Hepatic stellate cell (primary cell): ENCODE measurements around the gene PPP3R1.

Source experiments
- DNase-seq: peaks from one replicate; pipeline ENCODE4 v3.0.0; 2011; ENCODE audit warnings: low spot score

The PPP3R1 gene, protein sequence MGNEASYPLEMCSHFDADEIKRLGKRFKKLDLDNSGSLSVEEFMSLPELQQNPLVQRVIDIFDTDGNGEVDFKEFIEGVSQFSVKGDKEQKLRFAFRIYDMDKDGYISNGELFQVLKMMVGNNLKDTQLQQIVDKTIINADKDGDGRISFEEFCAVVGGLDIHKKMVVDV

DNA sequence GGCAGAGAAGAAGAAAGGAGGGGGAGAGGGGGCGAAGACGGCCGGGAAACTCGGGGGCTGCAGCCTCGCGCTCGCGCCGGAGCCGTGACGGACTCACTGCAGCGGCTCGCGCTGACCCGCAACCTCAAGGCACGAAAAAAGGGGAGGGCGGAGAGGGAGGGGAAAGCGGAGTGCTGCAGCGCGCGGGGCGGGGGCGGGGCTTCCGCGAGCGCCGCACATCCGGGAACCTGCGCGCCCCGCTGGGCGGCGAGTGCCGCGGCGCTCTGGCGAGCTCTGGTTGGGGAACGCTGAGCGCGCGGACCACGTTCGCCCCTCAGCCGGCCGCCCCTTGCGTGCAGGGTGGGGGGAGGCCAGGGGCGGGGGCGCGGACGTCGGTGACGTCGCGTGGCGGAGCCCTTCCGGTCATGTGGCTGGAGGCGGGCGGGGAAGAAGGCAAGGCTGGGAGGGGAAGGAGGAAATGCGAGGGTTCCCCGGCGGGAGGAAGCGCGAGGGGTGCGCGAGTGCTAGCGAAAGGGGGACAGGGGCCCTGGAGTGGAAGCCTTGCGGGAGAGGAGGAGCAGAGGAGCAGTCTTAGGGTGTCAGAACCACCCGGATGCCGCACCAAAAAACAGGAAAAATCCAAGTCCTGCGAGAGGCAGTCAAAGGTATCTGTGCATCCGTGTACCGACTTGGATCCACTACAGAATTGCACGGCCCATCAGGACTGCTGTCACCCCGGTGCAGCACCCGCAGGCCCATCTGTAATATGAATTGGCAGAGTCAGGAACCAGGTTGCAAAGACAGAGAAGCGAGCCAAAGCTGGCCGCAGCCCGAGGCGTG lies at the start of gene PPP3R1:
PPP3R1 (minus strand) TSS at position 133 of the 819 bp plus-strand sequence. CDS start 405 bp downstream, outside the sequence.
- peak; percentile 86 for DNase-seq

DNA sequence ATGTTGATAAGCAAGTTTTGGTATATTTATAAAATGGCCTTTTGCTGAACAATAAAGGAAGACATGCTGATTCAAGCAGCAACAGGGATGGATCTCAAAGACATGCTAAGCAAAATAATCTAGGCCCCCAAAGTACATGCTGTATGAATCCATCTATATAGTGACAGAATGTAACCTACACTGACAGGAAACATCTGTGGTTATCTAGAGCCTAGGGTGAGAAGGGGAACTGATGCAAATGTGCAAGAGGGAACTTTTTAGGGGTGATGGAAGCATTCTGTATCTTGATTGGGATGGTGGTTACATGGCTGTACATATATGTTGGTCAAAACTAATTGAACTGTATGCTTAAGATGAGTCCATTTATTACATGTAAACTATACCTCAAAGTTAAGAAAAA lies 43.2 kb upstream of the PPP3R1 start:
- no peak for DNase-seq

DNA sequence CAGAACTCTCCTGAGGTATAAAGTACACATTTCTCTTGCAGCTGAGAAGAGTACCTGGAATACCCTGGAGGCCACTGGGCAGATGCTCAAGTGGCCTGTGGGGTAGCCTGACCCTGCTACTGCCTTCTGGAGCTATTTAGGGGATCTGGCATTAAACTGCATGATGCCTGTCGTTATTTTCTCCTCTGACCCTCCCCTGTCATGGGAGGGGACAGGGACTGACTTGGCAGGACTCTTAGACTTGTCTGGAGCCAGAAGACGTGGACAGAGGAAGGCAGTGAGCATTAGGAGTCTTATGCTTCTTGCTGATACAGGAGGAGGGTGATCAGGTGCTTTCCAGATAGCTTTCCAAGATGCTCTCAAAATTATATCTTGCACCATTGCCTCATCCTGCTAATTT lies 42.6 kb upstream of the PPP3R1 start:
- DNase-seq: no peak

DNA sequence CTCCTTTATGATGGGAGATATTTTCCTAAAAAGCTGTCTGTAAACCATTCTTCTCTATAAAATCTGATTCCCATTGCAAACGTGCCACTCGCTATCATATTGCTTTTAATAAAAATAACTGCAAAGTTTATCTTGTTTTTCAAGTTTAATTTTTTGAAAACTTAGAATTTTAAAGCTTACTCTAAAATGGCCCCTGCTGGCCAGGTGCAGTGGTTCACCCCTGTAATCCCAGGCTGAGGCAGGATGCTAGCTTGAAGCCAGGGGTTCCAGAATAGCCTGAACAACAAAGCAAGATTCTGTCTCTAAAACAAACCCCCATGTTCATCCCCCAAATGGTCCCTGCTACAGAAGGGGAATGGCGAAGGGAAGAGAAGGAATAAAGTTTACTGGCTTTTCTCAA lies 41.9 kb upstream of the PPP3R1 start:
- no peak for DNase-seq

DNA sequence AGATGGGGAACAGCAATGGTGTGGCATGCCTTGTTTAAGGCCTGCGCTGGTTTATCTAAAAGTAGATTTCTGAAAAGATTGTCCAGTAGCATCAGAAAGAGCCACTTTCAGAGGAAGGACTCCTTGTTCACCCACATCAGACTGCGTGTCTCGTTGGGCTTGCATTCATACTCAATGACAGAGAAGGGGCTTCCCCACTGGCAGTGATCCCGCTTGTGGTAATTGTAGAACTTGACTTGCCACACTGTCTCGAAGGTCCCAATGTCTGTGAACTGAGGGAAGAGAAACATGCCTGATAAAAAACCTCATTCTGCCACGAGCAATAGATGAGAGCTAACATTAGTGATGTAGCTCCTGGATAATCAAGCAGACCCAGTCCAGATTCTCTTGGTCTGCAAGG lies 41.4 kb upstream of the PPP3R1 start:
- no peak for DNase-seq

DNA sequence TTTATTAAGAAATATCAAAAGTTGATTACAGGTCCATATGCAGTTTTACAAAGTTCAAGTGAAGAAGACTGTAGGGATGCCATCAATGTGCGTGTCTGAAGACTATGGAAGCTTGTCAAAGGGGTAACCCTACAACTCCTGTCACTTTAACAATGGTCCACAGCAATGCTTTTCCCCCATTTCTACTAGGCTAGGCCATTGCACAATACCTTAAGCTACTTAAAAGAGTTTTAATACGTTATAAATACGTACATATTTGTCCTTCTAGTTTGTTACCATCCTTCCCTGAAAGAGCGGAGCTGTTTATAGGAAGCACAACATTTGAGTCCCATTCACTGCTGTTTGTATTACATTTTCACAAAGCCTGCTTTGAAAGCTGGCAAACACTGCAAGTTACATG lies 40.7 kb upstream of the PPP3R1 start:
- no peak for DNase-seq

DNA sequence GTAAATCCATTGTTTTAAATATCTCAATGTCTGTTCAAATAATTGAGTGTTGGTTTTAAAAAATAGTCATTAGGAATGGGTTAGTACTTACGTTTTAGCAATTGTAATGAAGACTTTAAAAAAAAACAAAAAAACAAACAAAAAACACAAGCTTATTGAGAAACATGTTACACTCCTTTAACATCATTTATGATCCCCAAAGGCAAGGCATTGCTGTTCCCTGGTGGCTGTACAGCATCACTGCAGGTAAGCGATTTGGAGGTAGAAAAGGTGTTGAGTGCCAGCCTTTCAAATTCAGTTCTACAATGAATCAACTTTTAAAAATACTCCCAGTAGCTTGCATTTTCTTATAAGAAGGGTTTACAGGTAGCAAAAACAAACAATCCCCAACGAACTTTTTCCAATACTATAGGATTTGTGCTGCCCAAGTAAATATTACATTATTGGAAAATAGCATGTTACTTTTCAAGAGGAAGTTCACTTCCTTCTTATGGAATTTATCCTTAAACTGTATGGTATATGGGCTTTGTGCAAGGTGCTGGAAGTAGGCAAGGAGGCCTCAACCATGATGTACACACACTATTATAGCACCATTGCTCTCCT lies 39.9 kb upstream of the PPP3R1 start:
- DNase-seq: peak; percentile 12

DNA sequence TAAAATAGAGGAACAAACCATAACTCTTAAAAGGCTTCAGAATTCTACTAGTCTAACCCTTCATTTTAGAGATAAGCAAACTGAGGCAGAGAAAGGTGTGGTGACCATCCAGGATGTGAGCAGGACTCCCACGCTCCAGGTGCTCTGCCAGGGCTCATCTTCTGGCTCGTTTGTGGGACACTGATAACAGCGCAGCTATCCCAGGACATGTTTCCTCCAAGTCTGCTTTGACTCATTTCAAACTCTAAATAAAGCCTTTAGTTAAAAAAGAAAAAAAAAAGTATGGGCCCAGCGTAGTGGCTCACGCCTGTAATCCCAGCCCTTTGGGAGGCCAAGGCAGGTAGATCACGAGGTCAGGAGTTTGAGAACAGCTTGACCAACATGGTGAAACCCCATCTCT lies 39.0 kb upstream of the PPP3R1 start:
- no peak for DNase-seq

DNA sequence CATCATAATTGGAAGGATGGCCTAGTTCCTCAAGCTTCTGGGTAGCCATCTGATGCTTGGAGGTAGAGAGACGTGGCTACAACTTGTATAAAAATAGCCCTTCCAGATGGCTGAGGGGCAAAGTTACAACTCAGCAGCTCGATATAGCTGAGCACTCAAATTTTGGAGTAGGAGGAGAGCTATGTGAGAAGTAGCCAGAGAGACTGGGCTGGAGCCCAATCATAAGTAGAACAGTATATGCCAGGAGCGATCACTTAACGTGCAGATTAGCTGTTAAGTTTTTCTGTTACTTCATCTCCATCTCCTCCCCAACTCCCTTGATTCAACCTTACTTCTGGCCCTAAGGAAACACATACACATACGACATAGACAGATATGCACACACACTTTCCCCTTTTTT lies 38.6 kb upstream of the PPP3R1 start:
- no peak for DNase-seq

DNA sequence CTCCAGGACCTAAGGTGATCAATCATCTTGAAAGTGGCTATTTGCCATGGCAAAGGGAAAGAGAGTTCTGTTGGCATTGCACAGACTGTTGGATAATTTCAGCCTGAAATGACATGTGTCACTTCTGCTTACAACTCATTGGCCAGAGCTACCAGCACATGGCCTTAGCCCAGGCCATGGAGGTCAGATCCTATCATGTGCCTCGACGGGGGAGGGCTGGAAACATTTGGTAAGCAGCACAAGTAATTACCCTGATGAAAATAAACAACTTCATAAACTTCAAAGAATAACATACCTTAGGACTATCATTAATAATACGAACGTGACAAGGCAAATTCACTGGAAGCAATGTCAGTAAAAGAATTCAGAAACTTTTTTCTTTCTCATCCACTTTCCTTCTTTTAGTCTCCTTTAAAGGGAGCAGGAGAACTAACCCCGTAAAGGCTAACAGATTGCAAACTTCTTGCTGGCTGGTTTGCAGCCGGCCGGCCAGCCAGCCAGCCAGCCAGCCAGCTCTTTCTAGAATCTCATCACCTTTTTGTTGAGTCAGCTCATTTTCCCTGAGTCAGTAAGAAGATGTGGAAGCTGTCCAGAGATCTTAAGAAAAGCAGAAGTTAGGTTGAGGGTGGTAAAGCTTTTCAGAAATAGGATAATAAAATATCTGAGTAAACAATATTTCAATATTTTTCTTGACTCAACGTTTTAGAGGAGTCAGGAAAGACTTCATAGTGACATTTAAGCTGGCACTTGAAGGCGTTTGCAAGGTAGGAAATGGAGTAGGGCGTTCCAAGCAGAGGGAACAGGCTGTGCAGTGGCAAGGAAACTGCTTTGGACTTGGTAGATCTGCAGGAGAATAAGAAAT lies 35.5 kb upstream of the PPP3R1 start:
- DNase-seq: peak; percentile 21

DNA sequence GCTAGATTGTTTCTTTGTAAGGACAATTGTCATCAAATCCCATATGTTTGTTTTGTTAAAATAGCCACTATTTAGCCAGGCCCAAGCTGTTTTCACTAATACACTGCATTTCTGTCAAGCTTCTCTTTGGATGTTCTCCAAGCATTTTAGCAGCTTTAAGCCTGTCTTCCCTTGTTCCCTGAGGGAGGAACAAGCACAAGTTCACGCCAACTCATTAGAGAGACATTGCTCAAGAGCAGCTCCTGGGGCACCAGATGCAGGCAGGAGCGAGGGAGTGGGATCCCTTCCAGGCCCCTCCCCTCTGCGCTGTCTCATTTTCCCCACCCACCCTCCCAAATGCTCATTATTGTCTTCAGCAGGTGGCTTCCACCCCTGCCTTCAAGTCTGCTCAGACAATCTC lies 32.6 kb upstream of the PPP3R1 start:
- DNase-seq: no peak

DNA sequence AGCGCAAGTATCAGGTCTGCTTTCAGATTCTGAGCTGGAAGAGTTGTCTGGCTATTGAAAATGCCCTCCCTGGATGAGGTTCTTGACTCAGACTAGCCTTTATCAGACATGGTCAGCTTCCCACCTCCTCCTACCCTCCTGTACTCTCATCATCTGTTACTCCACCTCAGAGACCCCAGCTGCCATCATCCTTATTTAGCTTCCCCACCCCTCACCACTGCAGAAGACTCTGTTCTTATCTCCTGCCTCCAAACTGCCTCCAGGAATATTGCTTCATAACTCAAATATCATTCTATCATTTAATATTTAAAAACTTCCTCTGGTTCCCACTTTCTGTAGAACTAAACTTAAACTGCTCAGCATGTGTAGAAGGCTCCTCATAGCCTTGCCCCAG lies 31.1 kb upstream of the PPP3R1 start:
- no peak for DNase-seq

DNA sequence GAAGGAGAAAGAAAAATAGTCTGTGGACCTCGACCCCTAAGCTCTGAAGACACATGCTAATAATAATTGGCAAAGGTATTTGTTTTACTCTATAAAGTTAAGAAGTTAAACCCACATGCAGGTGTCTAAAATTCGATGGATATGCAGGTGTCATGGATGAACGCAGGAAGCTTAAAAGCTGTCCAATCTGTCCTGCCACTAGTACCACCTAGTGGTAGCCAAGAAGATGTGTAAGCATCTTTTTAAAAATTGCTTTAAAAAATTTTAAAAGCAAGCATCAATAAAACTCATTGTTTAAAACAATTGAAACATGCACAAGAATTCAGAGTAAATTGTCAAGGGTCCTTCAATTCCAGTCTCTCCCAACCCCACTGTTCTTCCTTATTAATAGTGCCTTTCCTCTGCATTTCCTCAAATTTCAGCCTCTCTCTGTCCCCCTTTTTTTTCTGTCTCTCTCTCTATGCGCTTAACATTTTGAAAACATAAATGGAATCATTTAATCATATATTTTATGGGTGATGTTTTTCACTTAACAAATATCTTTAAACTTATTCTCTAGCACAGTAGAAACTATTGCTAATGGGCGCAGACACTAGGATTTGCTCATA lies 30.6 kb upstream of the PPP3R1 start:
- peak; percentile 50 for DNase-seq

DNA sequence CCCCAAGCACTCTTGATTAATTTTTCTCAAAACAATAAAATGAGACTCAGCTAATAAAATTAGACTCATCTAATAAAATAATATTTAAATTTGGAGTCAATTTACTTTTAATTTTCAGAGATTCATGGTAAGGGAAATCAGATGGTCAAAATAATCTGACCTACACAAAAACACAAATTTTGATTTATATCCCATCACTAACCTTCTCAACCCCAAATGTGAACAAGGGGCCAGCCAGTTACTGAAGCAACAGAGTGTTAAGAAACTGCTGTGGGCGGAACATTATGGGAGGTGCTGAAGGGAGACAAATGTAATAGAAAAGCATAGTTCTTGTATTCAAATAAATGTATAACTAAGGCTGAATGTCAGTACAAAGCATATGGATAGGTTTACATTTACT lies 28.5 kb upstream of the PPP3R1 start:
- no peak for DNase-seq

DNA sequence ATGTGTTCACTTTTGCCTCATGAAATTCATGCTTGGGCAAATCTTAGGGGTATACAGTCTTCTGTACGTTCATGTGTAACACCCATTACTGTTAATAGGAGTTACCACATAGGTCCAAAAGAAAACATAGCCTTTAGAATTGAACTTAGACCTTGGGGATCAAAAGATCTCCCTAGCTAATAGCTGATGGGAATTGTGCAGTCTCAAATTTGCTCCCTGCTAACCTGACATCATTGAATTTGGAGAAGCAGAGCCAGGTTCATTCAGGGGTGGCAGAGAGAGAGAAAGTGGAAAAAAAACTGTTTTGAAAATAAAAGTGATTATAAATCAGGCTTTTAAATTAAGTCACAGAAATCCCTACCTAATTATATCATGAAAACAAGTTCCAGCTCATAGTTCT lies 28.0 kb upstream of the PPP3R1 start:
- DNase-seq: no peak

DNA sequence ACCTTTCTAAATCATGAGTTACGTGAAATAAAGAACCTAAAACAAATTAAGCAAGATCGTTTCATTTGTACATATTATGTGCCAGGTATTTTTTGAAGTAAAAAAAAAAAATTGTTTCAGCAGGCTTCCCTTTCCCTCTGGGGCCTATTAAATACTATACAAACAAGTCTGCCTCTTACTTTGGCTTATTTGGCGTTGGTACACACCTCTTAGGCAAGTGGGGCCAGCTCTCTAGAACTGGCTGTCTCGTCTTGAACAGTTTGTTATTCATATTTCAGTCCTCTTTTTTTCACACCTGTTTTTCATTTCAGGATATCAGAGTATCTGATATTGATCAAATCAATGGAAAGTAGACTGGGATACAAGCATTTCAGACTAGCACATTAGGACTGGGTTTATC lies 27.4 kb upstream of the PPP3R1 start:
- DNase-seq: no peak

DNA sequence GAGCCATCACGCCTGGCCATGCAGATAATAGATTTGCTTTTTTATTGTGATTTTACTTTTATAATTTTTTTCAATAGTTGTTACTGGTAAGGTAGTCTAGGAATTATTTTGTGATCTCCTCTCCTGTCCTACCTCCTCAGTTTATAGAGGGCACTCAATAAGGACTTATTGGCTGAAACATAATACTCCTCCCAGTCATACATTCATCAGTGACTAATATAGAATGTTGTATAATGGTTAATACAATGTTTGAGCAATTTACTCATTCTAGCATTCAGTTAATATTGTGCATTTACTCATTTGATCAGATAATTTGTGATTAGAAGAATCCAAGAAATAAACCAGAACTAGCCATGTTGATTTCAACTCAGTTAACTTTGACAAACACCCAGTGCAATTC lies 25.8 kb upstream of the PPP3R1 start:
- DNase-seq: no peak

DNA sequence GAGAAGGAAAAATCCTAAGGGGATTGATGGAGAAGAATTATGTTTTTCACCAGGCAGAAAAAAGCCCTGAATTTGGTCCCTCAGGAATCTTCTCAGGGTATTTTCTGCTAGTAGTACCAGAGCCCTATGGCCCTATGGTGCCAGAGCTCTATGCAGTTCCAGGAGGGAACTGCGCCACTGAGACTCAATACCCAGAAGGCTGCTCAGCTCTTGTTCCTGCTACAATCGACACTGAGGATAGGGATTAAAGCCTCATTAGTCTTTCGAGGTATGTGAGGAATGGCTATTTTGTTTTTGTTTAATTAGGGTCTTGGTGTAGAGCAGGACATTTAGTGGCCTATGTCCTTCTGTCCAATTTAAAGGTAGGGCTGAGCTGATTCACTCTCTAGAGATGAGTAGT lies 21.7 kb upstream of the PPP3R1 start:
- DNase-seq: no peak

DNA sequence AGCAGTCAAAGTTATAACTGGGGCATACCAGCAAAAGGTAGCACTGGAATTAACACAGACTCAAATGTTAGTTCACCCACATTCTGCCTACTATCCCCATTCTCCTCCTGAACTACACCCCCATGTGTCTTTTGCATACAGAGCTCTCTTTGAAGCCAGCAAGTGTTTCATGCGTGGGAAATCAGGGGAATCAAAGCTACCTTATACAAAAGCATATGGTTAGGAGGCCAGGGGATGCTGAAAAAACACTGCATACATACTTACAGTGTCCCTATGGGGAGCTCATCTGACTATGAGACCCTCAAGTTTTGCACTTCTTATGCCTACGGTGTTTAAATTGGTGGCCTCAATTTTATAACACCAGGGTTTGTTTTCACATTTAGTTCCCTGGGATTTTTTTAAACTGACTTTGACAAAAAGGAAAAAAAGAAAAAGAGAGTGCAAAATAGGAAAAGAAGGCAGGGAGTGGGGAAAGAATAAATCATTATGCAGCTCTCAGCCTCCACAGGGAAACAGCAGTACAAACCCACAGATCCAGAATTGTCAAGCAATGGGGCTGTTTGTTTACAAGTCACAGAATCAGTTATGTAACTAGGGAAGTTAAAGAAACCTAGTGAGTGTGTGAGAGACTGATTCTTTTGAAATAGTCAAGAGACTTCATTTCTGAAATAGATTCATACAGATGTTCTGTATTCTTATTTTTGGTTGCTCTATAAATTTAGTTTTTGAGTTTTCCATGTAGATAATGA lies 20.1 kb upstream of the PPP3R1 start:
- DNase-seq: no peak

DNA sequence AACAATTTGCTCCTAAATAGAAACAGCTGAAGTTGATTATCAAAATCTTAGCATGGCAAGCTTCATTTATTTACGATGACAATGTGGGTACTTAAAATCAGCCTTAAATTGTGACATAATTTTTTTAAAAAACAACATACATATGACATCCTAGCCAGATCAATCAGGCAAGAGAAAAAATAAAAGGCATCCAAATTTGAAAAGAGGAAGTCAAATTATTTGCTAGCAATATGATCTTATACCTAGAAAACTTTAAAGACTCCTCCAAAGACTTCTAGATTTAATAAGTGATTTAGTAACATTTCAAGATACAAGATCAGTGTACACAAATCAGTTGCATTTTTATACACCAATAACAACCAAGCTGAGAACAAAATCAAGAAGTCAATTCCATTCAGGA lies 14.3 kb upstream of the PPP3R1 start:
- no peak for DNase-seq

DNA sequence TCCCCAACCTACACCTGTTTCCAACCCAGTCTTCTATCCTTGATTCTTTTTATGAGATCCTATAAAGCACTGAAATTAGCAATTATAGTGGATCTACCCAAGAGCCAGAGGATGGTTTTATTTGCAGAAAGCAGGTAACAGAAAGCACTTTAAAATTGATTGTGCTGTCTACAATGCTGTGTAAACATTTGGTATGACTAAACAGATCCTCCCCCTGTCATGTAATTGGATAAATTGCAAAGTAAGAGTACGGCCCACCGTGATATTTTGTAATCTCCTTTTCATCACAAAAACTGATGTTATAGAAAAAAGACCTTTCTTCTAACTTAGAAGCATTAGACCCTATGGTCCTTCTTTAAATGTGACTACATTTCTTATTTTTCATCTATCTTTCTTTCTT lies 11.3 kb upstream of the PPP3R1 start:
- no peak for DNase-seq
